HG02981 (cell line): Measurements from ENCODE around the gene PCDHA2.
"Not testable (repeated sequence)": the region's sequence is repeated elsewhere in the genome, so short reads cannot be mapped to it uniquely, and the experiment has no call there.

Source experiments
- ATAC-seq: cut with Tn5 transposase; IDR thresholded peaks from one replicate; pipeline ENCODE4 v1.9.1; 2021; ENCODE audit warnings: mild to moderate bottlenecking, moderate library complexity; ENCODE audit not compliant: unreplicated experiment

PCDHA2 gene

DNA sequence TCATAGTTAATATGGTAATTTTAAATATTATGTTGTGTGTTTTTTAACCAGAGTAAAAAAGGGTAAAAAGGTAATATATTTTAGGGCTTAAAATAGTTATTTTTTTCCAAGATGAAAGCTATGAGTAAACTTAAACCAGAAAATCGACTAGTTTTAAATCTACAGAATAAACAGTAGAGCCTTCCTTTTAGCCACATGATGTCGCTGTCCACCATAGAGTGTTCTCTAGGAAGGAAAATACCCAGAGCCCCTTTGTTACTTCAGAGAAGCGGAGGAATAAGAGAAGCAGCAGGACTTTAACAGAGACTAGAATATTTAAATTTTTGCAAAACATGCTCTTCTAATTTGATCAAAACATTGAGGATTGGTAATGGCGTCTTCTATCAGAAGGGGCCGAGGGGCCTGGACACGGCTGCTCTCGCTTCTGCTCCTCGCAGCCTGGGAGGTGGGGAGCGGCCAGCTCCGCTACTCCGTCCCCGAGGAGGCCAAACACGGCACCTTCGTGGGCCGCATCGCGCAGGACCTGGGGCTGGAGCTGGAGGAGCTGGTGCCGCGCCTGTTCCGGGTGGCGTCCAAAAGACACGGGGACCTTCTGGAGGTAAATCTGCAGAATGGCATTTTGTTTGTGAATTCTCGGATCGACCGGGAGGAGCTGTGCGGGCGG is at the start of gene PCDHA2:
PCDHA2 (plus strand) TSS at position 258 of the 664 bp plus-strand sequence.
- no peak for ATAC-seq

DNA sequence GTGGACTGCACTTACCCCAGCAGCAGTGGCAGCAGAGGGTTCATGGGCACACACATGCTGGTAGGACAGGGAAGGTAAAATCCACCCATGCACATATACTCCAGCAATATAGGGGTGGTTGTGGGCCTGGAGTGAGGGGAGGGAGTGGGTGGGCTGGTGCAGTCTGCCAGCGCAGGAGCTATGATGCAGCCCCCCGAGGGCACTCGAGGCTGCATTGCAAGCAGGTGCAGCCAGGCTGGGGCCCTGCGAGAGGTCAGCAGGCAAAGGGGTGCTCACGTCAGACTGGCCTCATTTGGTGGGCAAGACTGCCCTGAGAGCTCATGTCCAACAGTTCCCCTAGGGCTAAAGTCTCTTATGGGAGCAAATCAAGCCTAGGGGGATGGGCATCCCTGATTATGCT is 41.1 kb upstream of the PCDHA2 start:
- no peak for ATAC-seq

DNA sequence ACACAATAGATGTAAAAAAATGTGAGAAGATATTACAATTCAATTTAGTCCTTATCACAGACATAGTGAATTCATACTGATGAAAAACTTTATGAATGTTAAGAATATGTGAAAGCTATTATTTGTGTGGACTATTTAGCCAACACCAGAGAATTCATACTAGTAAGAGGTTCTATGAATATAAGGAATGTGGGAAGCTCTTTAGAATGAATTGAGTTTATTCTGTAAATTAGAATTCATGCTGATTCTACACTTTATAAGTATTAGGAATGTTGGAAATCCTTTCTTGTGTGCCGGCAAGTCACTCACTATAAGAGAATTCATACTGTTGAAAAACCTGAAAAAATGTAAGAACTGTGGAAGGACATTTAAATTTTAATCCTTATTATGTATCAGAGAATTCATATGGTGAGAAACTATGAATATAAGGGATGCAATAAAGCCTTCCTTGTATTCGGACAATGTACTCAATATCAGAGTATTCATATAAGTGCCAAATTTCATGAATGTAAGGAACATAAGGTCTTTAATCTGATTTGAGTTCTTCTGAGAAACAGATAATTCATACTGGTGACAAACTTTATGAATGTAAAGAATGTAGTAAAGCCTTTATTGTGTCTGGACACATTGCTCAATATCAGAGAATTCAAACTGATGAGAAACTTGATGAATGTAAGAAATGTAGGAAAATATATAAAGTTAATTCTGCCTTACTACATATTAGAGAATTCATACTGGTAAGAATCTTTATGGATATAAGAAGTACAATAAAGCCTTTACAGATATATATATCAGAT is 30.3 kb upstream of the PCDHA2 start:
- no peak for ATAC-seq

DNA sequence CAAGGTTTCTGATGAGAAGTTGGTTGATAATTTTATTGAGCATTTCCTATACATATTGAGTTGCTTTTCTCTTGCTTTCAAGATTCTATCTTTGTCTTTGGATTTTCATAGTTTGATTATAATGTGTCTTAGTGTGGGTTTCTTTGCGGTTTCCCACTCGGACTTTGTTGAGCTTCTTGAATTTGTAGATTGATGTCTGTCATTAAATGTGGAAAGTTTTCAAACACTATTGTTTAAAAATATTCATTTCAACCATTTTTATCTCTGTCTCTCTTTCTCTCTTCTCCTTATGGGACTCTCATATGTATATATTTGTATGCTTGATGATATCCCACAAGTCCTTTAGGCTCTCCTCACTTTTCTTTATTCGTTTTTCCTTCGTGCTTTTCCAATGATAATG is 27.2 kb upstream of the PCDHA2 start:
- ATAC-seq: no peak

DNA sequence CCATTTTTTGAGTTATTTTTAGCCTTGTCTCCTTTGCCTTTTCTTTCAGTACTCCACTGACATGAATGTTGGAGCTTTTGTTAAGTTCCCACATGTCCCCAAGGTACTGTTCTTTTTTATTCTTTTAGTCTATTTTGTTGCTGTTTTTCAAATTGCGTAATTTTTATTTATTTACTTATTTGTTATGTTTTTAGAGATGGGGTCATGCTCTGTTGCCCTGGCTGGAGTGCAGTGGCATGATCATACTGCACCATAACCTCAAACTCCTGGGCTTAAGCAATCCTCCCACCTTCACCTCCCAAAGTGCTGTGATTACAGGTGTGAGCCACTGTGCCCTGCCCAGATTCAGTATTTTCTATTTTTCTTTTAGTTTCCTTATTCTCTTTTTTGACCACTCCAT is 14.1 kb upstream of the PCDHA2 start:
- ATAC-seq: no peak

GRCh38 chr5:140785905-140786686 is 8.6 kb upstream of the PCDHA2 start, which contains the start of gene PCDHA1:
Gene PCDHA1, plus strand, starts transcription at chr5:140786140.
- no peak for ATAC-seq

DNA sequence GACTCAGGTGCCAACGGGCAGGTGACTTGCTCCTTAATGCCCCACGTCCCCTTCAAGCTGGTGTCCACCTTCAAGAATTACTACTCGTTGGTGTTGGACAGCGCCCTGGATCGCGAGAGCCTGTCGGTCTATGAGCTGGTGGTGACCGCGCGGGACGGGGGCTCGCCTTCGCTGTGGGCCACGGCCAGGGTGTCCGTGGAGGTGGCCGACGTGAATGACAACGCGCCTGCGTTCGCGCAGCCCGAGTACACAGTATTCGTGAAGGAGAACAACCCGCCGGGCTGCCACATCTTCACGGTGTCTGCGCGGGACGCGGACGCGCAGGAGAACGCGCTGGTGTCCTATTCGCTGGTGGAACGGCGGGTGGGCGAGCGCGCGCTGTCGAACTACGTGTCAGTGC is 7.2 kb upstream of the PCDHA2 start:
- ATAC-seq: not testable (repeated sequence)

DNA sequence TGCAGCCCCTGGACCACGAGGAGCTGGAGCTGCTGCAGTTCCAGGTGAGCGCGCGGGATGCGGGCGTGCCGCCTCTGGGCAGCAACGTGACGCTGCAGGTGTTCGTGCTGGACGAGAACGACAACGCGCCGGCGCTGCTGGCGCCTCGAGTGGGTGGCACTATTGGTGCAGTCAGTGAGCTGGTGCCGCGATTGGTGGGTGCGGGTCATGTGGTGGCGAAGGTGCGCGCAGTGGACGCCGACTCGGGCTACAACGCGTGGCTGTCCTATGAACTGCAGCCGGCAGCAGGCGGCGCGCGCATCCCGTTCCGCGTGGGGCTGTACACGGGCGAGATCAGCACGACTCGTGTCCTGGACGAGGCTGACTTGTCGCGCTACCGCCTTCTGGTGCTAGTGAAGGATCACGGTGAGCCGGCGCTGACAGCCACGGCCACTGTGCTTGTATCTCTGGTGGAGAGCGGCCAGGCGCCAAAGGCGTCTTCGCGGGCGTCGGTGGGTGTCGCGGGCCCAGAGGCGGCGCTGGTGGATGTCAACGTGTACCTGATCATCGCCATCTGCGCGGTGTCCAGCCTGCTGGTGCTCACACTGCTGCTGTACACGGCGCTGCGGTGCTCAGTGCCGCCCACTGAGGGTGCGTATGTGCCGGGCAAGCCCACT is 6.7 kb upstream of the PCDHA2 start:
- ATAC-seq: not testable (repeated sequence)

- ATAC-seq: no peak
Measured at GRCh38 chr5:140791089-140791488, 3.6 kb upstream of the PCDHA2 start.

DNA sequence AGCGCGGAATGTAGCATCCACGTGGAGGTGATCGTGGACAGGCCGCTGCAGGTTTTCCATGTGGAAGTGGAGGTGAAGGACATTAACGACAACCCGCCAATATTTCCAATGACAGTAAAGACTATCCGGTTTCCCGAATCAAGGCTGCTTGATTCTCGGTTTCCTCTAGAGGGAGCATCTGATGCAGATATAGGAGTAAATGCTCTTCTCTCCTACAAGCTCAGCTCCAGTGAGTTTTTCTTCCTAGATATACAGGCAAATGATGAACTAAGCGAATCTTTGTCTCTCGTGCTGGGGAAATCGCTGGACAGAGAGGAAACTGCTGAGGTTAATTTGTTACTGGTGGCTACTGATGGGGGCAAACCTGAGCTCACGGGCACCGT is 598 bp downstream of the PCDHA2 start:
- ATAC-seq: no peak

DNA sequence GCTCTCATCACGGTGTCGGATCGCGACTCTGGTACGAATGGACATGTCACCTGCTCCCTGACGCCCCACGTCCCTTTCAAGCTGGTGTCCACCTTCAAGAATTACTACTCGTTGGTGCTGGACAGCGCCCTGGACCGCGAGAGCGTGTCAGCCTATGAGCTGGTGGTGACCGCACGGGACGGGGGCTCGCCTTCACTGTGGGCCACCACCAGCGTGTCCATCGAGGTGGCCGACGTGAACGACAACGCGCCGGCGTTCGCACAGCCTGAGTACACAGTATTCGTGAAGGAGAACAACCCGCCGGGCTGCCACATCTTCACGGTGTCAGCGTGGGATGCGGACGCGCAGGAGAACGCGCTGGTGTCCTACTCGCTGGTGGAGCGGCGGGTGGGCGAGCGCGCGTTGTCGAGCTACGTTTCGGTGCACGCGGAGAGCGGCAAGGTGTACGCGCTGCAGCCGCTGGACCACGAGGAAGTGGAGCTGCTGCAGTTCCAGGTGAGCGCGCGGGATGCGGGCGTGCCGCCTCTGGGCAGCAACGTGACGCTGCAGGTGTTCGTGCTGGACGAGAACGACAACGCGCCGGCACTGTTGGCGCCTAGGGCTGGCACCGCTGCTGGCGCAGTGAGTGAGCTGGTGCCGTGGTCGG is 1.5 kb downstream of the PCDHA2 start:
- not testable (repeated sequence) for ATAC-seq

DNA sequence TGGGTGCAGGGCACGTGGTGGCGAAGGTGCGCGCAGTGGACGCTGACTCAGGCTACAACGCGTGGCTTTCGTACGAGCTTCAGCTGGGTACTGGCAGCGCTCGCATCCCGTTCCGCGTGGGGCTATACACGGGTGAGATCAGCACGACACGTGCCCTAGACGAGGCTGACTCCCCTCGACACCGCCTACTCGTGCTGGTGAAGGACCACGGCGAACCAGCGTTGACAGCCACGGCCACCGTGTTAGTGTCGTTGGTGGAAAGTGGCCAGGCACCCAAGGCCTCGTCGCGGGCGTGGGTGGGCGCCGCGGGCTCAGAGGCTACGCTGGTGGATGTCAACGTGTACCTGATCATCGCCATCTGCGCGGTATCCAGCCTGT is 2.1 kb downstream of the PCDHA2 start:
- ATAC-seq: no peak

GRCh38 chr5:140800816-140801493 is 6.3 kb downstream of the PCDHA2 start, which contains the start of gene PCDHA3:
Gene PCDHA3, plus strand, starts transcription at chr5:140801057.
- no peak for ATAC-seq

- ATAC-seq: no peak
Measured at GRCh38 chr5:140801494-140801841, 6.8 kb downstream of the PCDHA2 start.

DNA sequence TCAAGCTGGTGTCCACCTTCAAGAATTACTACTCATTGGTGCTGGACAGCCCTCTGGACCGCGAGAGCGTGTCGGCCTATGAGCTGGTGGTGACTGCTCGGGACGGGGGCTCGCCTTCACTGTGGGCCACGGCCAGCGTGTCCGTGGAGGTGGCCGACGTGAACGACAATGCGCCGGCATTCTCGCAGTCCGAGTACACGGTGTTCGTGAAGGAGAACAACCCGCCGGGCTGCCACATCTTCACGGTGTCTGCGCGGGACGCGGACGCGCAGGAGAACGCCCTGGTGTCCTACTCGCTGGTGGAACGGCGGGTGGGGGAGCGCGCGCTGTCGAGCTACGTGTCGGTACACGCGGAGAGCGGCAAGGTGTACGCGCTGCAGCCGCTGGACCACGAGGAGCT is 7.7 kb downstream of the PCDHA2 start:
- not testable (repeated sequence) for ATAC-seq

DNA sequence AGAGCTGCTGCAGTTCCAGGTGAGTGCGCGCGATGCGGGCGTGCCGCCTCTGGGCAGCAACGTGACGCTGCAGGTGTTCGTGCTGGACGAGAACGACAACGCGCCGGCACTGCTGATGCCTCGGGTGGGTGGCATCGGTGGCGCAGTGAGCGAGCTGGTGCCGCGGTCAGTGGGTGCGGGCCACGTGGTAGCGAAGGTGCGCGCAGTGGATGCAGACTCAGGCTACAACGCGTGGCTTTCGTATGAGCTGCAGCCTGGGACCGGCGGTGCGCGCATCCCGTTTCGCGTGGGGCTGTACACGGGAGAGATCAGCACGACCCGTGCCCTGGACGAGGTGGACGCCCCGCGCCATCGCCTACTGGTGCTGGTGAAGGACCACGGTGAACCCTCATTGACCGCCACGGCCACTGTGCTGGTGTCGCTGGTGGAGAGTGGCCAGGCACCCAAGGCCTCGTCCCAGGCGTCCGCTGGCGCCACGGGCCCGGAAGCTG is 8.2 kb downstream of the PCDHA2 start:
- ATAC-seq: no peak

- ATAC-seq: no peak
Measured at GRCh38 chr5:140806834-140807775, 12.5 kb downstream of the PCDHA2 start, which contains the start of gene PCDHA4. Gene PCDHA4, plus strand, starts transcription at chr5:140807068.

GRCh38 chr5:140808241-140808888 is 13.7 kb downstream of the PCDHA2 start:
- not testable (repeated sequence) for ATAC-seq
